ENCODE data around the gene PPP1R14B.

DNA sequence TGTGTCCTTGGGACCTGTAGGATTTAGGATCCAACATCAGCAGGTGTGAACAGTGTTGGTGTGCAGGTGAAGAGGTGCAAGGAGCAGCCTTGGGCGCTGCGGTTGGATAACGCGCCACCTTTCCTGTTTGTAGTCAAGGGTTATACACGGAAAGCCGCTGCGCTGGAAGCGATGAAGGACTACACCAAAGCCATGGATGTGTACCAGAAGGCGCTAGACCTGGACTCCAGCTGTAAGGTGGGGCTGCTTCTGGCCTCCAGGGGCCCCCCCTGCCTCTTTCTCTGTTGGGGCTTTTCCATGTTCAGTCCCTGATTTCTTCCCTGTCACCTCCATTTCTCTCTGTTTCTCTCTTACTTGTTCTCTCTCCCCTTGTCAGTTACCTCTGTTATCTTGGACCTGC, 43.8 kb downstream of the PPP1R14B start:
- TF ChIP-seq, protein P1, sequence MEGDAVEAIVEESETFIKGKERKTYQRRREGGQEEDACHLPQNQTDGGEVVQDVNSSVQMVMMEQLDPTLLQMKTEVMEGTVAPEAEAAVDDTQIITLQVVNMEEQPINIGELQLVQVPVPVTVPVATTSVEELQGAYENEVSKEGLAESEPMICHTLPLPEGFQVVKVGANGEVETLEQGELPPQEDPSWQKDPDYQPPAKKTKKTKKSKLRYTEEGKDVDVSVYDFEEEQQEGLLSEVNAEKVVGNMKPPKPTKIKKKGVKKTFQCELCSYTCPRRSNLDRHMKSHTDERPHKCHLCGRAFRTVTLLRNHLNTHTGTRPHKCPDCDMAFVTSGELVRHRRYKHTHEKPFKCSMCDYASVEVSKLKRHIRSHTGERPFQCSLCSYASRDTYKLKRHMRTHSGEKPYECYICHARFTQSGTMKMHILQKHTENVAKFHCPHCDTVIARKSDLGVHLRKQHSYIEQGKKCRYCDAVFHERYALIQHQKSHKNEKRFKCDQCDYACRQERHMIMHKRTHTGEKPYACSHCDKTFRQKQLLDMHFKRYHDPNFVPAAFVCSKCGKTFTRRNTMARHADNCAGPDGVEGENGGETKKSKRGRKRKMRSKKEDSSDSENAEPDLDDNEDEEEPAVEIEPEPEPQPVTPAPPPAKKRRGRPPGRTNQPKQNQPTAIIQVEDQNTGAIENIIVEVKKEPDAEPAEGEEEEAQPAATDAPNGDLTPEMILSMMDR (conservative IDR thresholded peaks at IDR 0.05), result no peak
- no peak for TF ChIP-seq ZFX (IDR thresholded peaks at IDR 0.05)

All from C4-2B (cell line).